ENCODE measurements around the gene CSTB. TPM values are rescaled to one million over a fixed set of nuclear protein-coding genes. Genes with fewer than 3 reads are reported as not detected.

Gene CSTB
- total RNA-seq, 1 experiment from 2014 or later = 40.7 TPM

- Histone ChIP-seq H2BK12ac (ENCODE audit: insufficient read length, low read depth, low read length) (no peak overlapping the region), H3K9me3 (ENCODE audit: control insufficient read depth, low read depth, low read length) (no peaks in the 10 kb centered on the region), H4K8ac (replicated peaks; ENCODE audit: insufficient read length, low read depth, low read length) (no peak overlapping the region), H3K9ac (ENCODE audit: extremely low read depth, insufficient read length, low read length) (no peak overlapping the region), H2AFZ (ENCODE audit: low read length) (no peak overlapping the region), H2BK15ac (ENCODE audit: low read depth, low read length) (no peak overlapping the region), H4K5ac (ENCODE audit: insufficient read length, low read depth, low read length) (no peak overlapping the region), H3K79me1 (ENCODE audit: insufficient read depth, low read depth, low read length, poor library complexity, severe bottlenecking) (no peaks in the 10 kb centered on the region), H3K18ac (ENCODE audit: insufficient read length, low read depth, low read length) (no peak overlapping the region), H2AK5ac (ENCODE audit: insufficient read length, low read length) (no peak overlapping the region), H3K56ac (ENCODE audit: insufficient read length, low read depth, low read length) (no peak overlapping the region), H3K27ac (ENCODE audit: insufficient read length, low read depth, low read length) (no peak overlapping the region), H3T11ph (ENCODE audit: low read length) (no peak overlapping the region), H3K14ac (ENCODE audit: insufficient read depth, low read length) (no peak overlapping the region), H4K20me1 (ENCODE audit: control insufficient read depth, insufficient read depth, insufficient read length) (peaks cover 4% of the 10 kb centered on the region), H3K4me1 (ENCODE audit: insufficient read depth, low read length) (no peaks in the 10 kb centered on the region), H3K4me2 (ENCODE audit: insufficient read depth, insufficient read length, low read length) (no peak overlapping the region), H2BK120ac (ENCODE audit: low read depth, low read length, poor library complexity, severe bottlenecking) (no peak overlapping the region), H2BK20ac (ENCODE audit: low read depth, low read length, poor library complexity, severe bottlenecking) (no peak overlapping the region), H3K23ac (ENCODE audit: insufficient read length, low read depth, low read length) (no peak overlapping the region), H3K27me3 (ENCODE audit: insufficient read depth, low read length) (no peaks in the 10 kb centered on the region), H3K23me2 (ENCODE audit: insufficient read length, low read depth, low read length, poor library complexity, severe bottlenecking) (no peaks in the 10 kb centered on the region), H2BK5ac (ENCODE audit: insufficient read length, low read length) (no peak overlapping the region), H4K91ac (ENCODE audit: insufficient read length, low read depth, low read length) (no peak overlapping the region), H3K4ac (ENCODE audit: low read depth, low read length) (no peak overlapping the region), H3K79me2 (ENCODE audit: insufficient read depth, low read length) (no peaks in the 10 kb centered on the region)
- H3K4me1 Mint-ChIP-seq = peaks cover 14 to 17% of the 10 kb centered on the region in 2 experiments
- no CpG with 5 or more reads among the region's 28 CpGs for WGBS (ENCODE audit: extremely low coverage, insufficient read length, low lambda C conversion rate)
- no peak for TF ChIP-seq CTCF (conservative IDR thresholded peaks at IDR 0.05)
- H3K27ac Mint-ChIP-seq = peak overlapping the region in 1 of 3 experiments; percentile 58; a peak in 1 of 7 replicates
- peak; percentile 65 for DNase-seq
- H3K4me3 Mint-ChIP-seq = peak overlapping the region; percentile 21 to 32; a peak in 2 of 5 replicates
- H3K9me3 Mint-ChIP-seq = no peaks in the 10 kb centered on the region
- peaks cover 9 to 29% (median 27%) of the 10 kb centered on the region in 3 experiments; a peak in 6 of 7 replicates for H3K36me3 Mint-ChIP-seq (ENCODE audit: insufficient read depth in 1 of 3, low read depth in 3 of 3)
- no peaks in the 10 kb centered on the region for H3K27me3 Mint-ChIP-seq (ENCODE audit: low read depth)
Measured at GRCh38 chr21:43741423-43742096, 34.5 kb downstream of the CSTB start.
